ENCODE results near the gene PPM1J.

PPM1J gene

GRCh38 chr1:112700290-112701226, 14.6 kb downstream of the PPM1J start:
- in situ Hi-C loops (cut with MboI; ENCODE audit: low sequenced_read_pairs, unreplicated experiment), result loop anchor here (10.0 to 25.0 kb wide), 2 partner anchors 196 to 337 kb away; partner anchors contain the start of gene WNT2B
- DNase-seq (ENCODE audit: low spot score), result peak; percentile 86
- no peak for TF ChIP-seq CTCF (IDR thresholded peaks at IDR 0.05; ENCODE audit: borderline replicate concordance, control extremely low read depth, extremely low read depth, insufficient read depth, missing control alignments)

GRCh38 chr1:112699425-112700144, 15.5 kb downstream of the PPM1J start:
- TF ChIP-seq CTCF (IDR thresholded peaks at IDR 0.05; ENCODE audit: borderline replicate concordance, control extremely low read depth, extremely low read depth, insufficient read depth, missing control alignments), result no peak
- in situ Hi-C loops (cut with MboI; ENCODE audit: low sequenced_read_pairs, unreplicated experiment), result loop anchor here (10.0 to 25.0 kb wide), 2 partner anchors 195 to 338 kb away; partner anchors contain the start of gene WNT2B
- DNase-seq (ENCODE audit: low spot score), result no peak

- TF ChIP-seq CTCF (IDR thresholded peaks at IDR 0.05; ENCODE audit: borderline replicate concordance, control extremely low read depth, extremely low read depth, insufficient read depth, missing control alignments), result no peak
- no peak for DNase-seq (ENCODE audit: low spot score)
- in situ Hi-C loops (cut with MboI; ENCODE audit: low sequenced_read_pairs, unreplicated experiment), result no loop called here
Measured at GRCh38 chr1:112698366-112699310, 16.5 kb downstream of the PPM1J start.

- in situ Hi-C loops (cut with MboI; ENCODE audit: low sequenced_read_pairs, unreplicated experiment), result no loop called here
- TF ChIP-seq CTCF (IDR thresholded peaks at IDR 0.05; ENCODE audit: borderline replicate concordance, control extremely low read depth, extremely low read depth, insufficient read depth, missing control alignments), result no peak
- no peak for DNase-seq (ENCODE audit: low spot score)
Measured at GRCh38 chr1:112697781-112698201, 17.3 kb downstream of the PPM1J start.

GRCh38 chr1:112696578-112697314, 18.4 kb downstream of the PPM1J start:
- in situ Hi-C loops (cut with MboI; ENCODE audit: low sequenced_read_pairs, unreplicated experiment), result no loop called here
- TF ChIP-seq CTCF (IDR thresholded peaks at IDR 0.05; ENCODE audit: borderline replicate concordance, control extremely low read depth, extremely low read depth, insufficient read depth, missing control alignments), result no peak
- DNase-seq (ENCODE audit: low spot score), result no peak
